Measurements from ENCODE around the gene LEKR1.

Gene LEKR1

DNA sequence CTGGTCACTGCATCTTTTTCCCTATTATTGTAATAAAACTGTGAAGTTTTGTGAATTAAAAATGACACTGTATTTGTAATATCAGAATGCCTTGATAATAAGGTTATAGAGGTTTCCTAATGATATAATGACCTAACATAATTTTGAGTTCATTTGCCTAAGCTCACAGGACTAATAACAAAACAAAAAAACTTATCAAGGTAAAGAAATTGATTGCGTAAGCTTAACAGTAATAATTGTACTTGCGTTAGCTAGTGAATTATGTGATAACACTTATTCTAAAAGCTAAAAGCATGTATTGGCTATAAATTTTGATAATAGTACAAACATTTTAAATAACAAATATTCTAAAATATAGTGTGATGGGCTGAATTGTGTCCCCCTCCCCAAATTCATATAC, 112.6 kb downstream of the LEKR1 start:
- CTCF ChIA-PET: interaction anchor here (1.1 kb wide), 1 partner anchor 10 kb away, joined by 3 read pairs; no protein-coding TSS in a partner anchor
- POLR2A ChIA-PET: no interaction called here
- no peak for DNase-seq (ENCODE audit: extremely low spot score)
- TF ChIP-seq, protein P1, sequence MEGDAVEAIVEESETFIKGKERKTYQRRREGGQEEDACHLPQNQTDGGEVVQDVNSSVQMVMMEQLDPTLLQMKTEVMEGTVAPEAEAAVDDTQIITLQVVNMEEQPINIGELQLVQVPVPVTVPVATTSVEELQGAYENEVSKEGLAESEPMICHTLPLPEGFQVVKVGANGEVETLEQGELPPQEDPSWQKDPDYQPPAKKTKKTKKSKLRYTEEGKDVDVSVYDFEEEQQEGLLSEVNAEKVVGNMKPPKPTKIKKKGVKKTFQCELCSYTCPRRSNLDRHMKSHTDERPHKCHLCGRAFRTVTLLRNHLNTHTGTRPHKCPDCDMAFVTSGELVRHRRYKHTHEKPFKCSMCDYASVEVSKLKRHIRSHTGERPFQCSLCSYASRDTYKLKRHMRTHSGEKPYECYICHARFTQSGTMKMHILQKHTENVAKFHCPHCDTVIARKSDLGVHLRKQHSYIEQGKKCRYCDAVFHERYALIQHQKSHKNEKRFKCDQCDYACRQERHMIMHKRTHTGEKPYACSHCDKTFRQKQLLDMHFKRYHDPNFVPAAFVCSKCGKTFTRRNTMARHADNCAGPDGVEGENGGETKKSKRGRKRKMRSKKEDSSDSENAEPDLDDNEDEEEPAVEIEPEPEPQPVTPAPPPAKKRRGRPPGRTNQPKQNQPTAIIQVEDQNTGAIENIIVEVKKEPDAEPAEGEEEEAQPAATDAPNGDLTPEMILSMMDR (IDR thresholded peaks at IDR 0.05; ENCODE audit: control extremely low read depth, extremely low read depth, low read depth, missing control alignments): no peak

DNA sequence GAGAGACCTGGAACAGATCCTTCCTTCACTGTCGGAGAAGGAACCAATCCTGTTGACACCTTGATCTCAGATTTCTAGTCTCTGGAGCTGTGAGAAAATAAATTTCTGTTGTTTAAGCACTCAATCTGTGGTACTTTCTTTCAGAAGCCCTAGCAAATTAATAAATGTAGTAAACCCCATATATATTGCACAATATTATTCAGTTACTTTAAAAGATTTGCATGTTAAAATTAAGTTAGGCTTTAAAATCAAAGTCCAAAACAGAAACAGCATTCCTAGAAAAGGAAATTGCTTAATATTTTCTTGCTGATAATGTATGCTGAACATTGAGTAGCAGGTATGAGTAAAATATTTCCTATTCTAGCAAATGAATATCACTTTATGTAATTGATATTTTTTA, 113.2 kb downstream of the LEKR1 start:
- TF ChIP-seq, protein P1 (IDR thresholded peaks at IDR 0.05; ENCODE audit: control extremely low read depth, extremely low read depth, low read depth, missing control alignments): no peak
- ChIA-PET CTCF (interaction anchor here (1.3 to 1.4 kb wide), 3 partner anchors 12 to 126 kb away, joined by 3 to 8 read pairs (median 4); no protein-coding TSS in a partner anchor), POLR2A (no interaction called here)

DNA sequence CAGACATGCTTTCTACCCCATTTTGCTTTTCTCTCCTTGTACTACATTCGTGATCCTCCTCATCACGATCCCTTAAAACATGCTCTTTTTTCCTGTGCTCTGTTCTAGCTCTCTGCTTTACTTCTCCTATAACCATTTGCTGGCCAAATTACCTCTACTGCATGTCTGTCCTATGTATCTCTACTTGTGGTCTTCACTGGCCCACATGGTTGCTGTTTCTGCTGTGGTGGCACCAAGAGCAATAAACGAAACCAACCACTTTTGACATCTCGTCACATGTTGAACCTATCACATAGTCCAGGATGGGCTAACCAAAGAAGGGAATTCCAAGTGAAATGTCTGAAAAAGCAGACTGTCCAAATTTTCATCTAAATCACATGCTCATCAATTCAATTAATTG, 115.2 kb downstream of the LEKR1 start:
- ChIA-PET POLR2A (no interaction called here), CTCF (no interaction called here)
- no peak for DNase-seq (ENCODE audit: extremely low spot score)
- TF ChIP-seq, protein P1 (IDR thresholded peaks at IDR 0.05; ENCODE audit: control extremely low read depth, extremely low read depth, low read depth, missing control alignments): no peak

More for the DNA sequence above, 113.2 kb downstream of the LEKR1 start:
- DNase-seq (ENCODE audit: extremely low spot score): no peak

DNA sequence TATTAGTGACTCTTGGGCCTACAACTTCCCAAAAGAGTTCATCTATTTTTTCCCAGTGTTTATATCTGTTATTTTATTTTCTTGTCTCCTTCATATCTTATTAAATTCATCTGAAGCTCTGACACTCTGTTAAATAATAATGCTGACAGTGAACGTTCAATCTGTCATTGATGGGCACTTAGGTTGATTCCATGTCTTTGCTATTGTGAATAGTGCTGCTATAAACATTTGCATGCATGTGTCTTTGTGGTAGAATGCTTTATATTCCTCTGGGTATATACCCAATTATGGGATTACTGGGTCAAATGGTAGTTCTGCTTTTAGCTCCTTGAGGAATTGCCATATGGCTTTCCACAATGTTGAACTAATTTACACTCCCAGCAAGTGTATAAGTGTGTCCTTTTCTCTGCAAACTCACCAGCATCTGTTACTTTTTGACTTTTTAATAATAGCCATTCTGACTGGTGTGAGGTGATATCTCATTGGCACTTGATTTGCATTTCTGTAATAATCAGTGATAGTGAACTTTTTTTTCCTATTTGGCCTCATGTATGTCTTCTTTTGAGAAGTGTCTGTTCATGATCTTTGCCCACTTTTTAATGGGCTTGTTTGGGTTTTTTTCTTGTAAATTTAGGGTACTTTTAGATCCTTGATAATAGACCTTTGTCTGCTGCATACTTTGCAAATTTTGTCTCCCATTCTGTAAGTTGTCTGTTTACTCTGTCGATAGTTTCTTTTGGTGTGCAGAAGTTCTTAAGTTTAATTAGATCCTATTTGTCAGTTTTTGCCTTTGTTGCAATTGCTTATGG, 122.5 kb downstream of the LEKR1 start:
- no peak for DNase-seq (ENCODE audit: extremely low spot score)
- TF ChIP-seq, protein P1 (IDR thresholded peaks at IDR 0.05; ENCODE audit: control extremely low read depth, extremely low read depth, low read depth, missing control alignments): no peak
- POLR2A ChIA-PET: no interaction called here
- CTCF ChIA-PET: no interaction called here

DNA sequence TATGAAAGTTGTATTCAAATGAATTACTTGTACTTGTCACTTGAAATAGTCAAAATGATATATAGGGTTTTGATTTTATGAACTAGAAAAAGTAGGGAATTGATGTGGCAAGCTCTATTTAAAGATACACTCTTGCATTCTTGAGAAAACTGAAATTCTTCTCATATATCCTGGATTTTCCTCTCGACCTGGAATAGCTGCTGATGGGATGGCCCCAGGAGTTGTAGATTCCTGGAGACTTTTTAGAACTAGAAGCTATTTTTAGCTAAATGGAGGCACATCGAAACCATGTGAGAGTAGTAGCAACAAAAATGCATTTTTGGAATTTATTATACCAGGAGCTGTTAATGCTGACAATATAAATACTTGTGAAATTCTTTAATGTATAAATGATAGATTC, 125.9 kb downstream of the LEKR1 start:
- ChIA-PET CTCF (interaction anchor here (0.9 to 2.5 kb wide), 7 partner anchors 10 to 130 kb away, joined by 3 to 8 read pairs (median 4); no protein-coding TSS in a partner anchor), POLR2A (no interaction called here)
- no peak for DNase-seq (ENCODE audit: extremely low spot score)
- TF ChIP-seq, protein P1 (IDR thresholded peaks at IDR 0.05; ENCODE audit: control extremely low read depth, extremely low read depth, low read depth, missing control alignments): no peak

DNA sequence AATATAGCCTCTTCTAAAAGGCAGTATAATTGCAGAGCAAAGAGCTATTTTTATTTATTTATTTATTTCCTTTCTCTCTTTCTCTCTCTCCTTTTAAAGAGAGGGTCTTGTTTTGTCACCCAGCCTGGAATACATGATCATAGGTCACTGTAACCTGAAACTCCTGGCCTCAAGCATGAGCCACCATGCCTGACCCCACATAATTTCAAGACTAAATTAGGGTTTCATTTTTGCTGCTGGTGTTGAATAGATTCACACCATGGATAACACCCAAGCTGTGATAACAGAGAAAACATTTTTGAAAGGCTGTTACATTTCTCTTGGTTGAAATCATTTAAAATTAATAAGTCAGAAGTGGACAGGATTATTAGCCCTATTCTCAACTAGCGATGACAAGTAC, 131.6 kb downstream of the LEKR1 start:
- DNase-seq (ENCODE audit: extremely low spot score): peak; percentile 13
- ChIA-PET CTCF (interaction anchor here (1.5 kb wide), 1 partner anchor 16 kb away, joined by 7 read pairs; no protein-coding TSS in a partner anchor), POLR2A (no interaction called here)
- TF ChIP-seq, protein P1 (IDR thresholded peaks at IDR 0.05; ENCODE audit: control extremely low read depth, extremely low read depth, low read depth, missing control alignments): no peak
